Measurements from ENCODE around the gene ARSB.

GRCh38 chr5:78744951-78745534 is 240.1 kb downstream of the ARSB start:
- TF ChIP-seq EZH2 (IDR thresholded peaks at IDR 0.05; ENCODE audit: insufficient read depth, poor library complexity, severe bottlenecking) (no peak), EZH2phosphoT487 (IDR thresholded peaks at IDR 0.05; ENCODE audit: insufficient read depth, low read depth) (no peak)
